T-helper 2 cell (primary cell): ENCODE measurements around the gene MIR17HG.

Experiments
- DNase-seq, 5 experiments: peaks; one replicate each; pipeline versions ENCODE4 v3.0.0 to v3.0.0-alpha.2; 2012 to 2022

Gene MIR17HG

DNA sequence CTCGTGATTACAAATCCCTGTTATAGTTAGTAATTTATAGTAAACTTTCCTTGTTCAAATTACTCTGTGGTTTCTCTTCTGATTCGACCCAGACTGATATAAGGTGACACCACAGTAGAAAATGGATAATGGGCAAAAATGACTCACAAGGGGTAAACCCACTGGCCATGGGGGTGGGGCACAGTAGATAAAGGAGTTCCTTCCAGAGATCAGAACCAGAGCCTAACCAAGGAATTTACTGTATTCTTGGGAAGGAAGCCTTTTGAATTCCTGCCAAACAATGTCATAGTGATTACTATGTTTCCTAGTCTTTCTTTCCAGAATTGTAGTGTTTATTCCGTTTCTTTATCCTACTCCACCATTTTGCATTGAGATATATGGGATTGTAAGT is 21.9 kb downstream of the MIR17HG start:
- no peak for DNase-seq

DNA sequence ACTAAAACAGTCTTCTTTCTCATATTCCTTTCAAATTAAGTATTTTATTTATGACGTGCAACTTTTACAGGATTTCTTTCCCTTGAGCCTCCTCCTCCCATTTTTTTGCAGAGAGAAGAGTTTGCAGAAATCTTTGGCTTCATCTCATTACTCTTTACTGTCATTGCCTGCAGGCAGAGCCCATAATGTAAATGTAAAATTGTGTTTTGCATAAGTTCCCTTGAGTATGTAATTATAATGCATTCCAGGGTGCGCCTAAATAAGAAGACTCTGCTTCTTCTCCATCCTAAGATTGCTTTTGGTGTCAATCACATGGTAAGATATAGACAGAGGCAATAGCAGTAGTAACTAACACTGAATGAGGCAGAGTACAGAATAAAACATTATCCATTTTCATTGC is 23.0 kb downstream of the MIR17HG start:
- DNase-seq, result no peak

DNA sequence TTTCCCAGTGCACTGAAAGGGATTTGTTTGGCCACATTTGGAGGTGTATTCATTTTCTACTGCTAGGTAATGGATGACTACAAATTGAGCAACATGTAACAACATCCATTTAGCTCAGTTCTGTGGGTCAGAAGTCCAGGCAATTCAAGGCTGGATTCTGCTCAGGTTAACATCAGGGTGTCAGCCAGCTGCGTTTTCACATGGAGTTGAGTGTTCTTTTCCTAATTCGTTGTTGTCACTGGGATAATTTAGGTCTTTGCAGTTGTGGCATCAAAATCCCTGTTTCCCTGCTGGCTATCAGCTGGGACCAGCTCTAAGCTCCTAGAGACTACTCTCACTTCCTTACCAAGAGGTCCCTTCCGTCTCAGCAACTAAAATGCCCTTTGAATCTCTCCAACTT is 25.4 kb downstream of the MIR17HG start:
- no peak for DNase-seq

DNA sequence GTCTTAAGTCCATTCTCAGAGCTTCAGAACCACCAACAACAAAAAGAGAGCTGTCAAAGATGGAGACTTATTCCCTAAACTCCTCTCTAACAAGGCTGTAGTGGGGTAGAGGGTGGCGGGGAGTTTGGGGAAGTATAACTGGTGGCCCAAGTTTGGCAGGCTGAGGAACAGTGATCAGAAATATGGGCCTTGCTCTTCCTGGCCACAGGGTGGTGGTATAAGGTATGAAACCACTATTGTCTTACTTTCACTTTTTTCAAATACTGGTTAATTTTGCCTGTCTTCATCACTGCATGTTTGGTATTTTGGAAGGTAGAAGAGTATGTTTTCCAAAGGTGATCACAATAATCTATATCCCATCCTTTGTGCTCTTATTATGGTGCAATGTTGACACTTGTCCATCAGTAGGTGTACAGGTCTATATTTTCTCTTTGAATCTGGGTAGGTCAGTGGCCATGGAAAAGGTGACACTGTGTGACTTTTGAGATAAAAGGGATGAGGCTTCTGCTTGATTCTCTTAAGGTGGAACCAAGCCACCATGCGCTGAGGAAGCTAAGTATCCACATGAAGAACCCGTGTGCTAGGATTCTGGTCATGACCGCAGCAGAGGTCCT is 27.7 kb downstream of the MIR17HG start:
- peak in 1 of 5 experiments; percentile 43 for DNase-seq

DNA sequence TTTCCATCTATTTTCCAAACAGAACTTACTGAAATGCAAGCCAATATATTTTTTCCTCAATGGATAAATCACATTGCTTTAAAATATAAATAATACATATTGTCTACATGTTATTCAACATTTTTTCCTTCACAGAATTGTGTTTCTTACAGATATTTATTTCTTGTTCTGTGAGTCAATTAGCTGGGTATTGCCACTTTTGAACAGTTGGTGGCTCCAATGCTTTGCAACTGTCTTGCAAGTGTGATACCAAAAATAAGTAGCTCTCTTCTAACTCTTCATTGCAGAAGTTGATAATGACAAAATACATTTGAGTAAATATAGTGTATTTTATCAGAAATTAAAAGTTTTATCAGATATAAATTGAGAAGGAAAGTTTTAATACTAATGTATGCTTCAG is 33.9 kb downstream of the MIR17HG start:
- peak in 1 of 5 experiments; percentile 15 for DNase-seq

DNA sequence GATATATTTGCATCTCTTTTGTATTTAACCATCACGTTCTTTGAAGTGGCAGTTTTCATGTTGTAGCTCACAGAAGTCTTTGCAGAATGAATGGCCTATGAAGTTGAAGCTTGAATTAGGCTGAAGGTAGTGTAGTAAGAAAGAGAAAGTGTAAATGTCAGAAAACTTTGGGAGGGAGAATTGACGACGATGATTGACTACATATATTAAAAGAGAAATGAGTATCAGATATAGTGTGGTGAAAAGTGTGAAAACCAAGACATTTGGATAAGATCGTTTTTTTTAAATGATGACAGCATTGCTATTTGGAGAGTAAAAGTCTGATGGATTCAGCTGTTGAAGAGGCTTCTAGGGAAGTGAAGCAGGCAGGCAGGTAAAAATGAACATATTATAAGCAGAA is 36.3 kb downstream of the MIR17HG start:
- peak in 1 of 5 experiments; percentile 21 for DNase-seq

DNA sequence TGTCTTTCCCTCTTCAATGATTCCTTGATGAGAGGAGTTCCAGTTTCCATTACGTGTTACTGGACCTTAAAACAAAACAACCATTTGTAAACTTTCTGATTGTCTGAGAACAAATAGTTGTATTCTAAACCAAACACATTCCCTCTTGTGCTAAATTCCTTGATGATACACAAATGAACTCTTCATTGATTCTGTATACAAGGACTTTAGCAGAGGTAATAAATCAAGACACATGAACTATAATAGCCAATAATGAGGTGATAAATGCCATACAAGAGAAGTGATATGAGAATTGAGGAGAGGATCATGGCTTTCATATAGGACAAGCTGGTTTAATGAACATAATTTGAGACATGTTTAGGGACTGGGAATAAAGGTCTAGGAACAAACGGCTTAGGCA is 37.4 kb downstream of the MIR17HG start:
- DNase-seq, result no peak

DNA sequence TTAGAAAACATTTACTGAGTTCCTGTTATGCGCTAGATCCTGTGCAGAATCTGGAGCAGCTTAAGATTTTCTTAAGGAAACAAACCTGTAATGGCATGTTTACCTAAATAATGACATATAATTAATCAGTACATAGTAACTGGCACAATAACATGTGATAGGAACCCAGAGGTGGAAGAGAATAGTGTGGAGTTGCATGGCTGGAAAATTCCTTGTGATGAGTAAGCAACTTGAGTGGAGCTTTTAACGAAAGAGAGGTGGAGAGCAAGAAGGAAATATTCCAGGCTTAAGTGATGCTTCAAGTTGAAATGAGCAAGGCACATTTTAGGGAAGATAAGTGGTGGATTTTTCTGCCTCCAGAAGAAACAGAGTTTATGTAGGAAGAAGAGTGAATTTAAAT is 41.7 kb downstream of the MIR17HG start:
- DNase-seq, result no peak

DNA sequence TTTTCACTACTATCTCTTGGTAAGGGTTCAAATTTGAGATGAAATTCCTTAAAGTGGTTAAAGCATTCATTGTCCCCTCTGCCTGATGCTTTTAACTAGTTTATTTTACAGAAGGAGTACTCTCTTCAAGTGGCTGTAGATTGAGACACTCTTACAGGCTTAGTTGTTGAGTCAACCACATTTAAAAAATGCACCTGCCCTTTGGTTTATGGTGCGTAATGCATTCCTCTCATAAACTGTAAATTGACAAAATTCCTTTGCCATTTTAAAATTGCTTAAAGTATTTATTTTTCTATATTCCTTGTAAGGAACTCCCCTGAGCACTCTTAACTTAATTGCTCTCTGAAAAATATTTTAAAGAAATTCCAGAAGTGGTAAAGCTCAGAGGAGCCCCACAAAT is 50.1 kb downstream of the MIR17HG start:
- no peak for DNase-seq

DNA sequence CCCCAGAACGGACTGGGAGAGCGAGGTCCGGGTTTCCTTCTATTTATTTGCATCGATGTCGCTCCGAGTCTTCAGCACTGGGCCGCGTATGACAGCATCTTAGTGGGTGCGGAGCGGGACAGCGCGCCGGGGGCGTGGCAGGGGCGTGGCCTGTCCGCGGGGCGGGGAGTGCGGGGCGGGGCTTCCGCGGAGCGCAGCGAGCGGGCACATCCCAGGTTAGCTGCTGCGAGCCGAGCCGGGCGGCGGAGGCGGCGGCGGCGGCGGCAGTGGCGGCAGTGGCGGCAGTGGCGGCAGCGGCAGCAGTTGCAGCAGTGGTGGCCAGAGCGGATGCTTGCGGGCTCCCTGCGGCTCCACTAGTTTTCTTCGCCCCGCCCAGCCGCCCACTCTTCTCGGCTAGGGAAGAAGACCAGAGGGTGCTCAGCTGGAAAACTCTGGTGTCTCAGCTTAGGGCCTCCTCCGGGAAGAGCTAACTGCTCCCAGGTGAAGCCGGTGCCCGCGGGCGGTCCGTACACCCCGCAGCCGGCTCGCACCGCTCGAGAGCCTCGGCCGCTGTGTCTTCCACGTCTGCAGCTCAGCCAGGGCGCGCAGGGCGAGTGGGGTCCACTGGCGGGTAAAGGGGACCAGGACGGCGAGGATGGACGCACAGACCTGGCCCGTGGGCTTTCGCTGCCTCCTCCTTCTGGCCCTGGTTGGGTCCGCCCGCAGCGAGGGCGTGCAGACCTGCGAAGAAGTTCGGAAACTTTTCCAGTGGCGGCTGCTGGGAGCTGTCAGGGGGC is 51.1 kb downstream of the MIR17HG start, which contains the start of gene GPC5:
GPC5 (plus strand) TSS at position 209 of the 776 bp plus-strand sequence.
- DNase-seq, result peak; percentile 62 to 82 (median 68)

DNA sequence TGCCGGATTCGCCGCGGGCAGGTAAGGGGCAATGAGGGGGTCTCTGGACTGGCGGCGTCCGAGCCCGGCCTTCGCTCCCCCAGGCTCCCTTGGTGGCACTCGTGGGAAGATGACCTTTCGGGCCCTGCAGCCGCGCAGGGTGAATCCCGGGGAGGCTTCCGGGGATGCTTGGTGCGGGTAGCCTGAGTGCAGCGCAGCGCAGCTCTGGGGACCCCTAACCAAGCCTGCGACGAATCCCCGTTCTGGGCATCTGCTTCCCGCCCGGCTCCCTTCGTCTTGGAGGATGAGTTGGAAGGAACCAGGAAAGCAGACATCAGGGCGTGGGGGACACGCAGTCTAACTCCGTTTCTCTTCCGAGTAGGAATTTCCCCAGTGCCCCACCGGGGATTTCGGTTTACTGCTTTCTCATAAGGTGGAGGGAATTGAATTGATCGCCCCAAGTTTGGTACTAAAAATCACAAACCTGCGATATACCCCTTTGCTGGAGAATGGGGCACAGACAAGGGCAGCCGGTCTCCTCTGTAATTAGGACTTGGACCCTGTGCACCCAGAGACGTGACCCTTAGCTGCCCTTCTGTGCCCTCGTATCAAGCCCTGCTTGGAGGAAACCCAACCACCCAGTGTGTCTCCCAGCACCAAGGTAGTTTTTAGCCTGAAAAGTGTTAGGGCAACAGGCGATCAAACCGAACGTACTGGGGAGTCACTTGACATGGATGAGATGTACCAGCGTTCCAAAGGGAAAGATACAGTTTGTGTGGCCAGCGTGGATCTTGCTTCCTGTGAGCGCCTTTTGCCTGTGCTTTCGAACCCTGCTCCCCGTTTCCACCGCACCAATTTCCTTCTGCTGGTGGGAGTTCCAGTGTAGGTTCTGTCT is 51.9 kb downstream of the MIR17HG start:
- DNase-seq, result peak in 1 of 5 experiments; percentile 8

DNA sequence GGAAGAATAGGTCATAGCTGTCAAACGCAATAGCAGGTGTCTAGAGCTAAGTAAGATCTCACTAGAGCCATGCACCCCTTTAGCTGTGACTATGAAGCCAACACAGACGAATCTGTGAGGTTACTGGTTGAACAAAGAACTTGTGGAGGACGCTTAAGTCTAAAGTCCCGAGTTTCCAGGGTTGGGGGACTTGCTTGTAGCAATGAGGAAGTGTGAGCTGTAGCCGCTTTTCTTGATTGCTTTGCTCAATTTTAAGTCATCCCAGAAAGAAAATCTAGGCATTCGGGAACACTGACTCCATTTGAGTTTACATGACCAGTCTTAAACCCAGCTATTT is 52.5 kb downstream of the MIR17HG start:
- peak in 1 of 5 experiments; percentile 3 for DNase-seq

DNA sequence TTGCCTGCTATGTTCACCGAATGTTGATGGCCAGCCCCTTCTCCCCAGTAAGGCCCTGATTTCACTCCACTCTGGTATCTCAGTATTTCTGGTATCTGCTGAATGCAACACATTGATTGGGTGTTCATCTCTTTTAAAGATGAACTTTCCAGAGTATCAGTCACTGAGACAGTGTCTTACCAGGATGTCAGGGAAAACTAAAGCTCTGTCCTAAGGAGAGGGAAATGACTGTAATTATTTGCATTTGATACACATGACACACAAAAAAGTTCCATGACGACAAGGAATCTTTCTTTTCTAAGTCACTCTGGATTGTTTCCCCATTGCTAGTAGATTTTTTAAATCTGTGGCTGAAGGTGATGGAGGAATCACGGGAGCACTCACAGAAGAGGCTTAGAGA is 53.2 kb downstream of the MIR17HG start:
- no peak for DNase-seq

DNA sequence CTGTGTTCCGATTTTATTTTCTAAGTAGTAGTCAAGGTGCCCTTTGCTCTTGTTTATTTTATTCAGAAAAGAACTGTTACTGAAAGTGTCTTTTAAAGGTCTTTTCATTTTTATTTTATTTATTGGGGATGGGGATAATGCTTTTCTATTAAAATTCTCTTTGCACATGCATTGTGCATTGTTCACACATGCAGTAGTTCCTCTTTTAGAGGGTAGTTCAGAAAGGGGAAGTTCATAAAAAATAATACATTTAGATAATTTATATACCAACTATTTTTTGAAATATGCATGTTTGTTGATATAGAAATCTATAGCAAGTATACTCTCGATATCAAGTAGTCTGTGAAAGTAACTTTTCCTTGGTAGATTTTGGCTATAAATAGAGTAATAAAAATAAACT is 54.4 kb downstream of the MIR17HG start:
- DNase-seq, result no peak
